H9 (cell line): Measurements from ENCODE around the gene FMOD. TPM values are rescaled to one million over a fixed set of nuclear protein-coding genes. Genes with fewer than 3 reads are reported as not detected.

Experiments used
- DNase-seq: peaks from one replicate; pipeline ENCODE4 v3.0.0-alpha.2; 2017
- H2AFZ ChIP-seq: one replicate; pipeline ENCODE4 v1.6.1; 2013; ENCODE audit warnings: mild to moderate bottlenecking, low read length, control low read depth, moderate library complexity
- H2AK5ac ChIP-seq: 2 replicates; pipeline ENCODE4 v1.6.1; 2013; ENCODE audit warnings: low read length, control low read depth, mixed read lengths; ENCODE audit not compliant: insufficient read length
- H2BK120ac ChIP-seq: one replicate; pipeline ENCODE4 v1.6.1; 2013; ENCODE audit warnings: low read depth, mild to moderate bottlenecking, low read length, control low read depth, inconsistent platforms; ENCODE audit not compliant: poor library complexity, severe bottlenecking
- H2BK12ac ChIP-seq: 2 replicates; pipeline ENCODE4 v1.6.1; 2013; ENCODE audit warnings: low read length, control low read depth, mixed read lengths, low read depth; ENCODE audit not compliant: insufficient read length
- H2BK15ac ChIP-seq: 2 replicates; pipeline ENCODE4 v1.6.1; 2013; ENCODE audit warnings: low read depth, low read length, control low read depth
- H2BK20ac ChIP-seq: one replicate; pipeline ENCODE4 v1.6.1; 2013; ENCODE audit warnings: low read depth, mild to moderate bottlenecking, low read length, control low read depth, inconsistent platforms; ENCODE audit not compliant: poor library complexity, severe bottlenecking
- H2BK5ac ChIP-seq: 2 replicates; pipeline ENCODE4 v1.6.1; 2013; ENCODE audit warnings: low read length, control low read depth, mixed read lengths; ENCODE audit not compliant: insufficient read length
- H3K14ac ChIP-seq: 2 replicates; pipeline ENCODE4 v1.6.1; 2013; ENCODE audit warnings: low read length, control low read depth; ENCODE audit not compliant: insufficient read depth
- H3K18ac ChIP-seq: 2 replicates; pipeline ENCODE4 v1.6.1; 2013; ENCODE audit warnings: low read depth, mild to moderate bottlenecking, mixed read lengths, low read length, control low read depth; ENCODE audit not compliant: insufficient read length
- H3K23ac ChIP-seq: 2 replicates; pipeline ENCODE4 v1.6.1; 2013; ENCODE audit warnings: low read length, control low read depth, mixed read lengths, low read depth; ENCODE audit not compliant: insufficient read length
- H3K23me2 ChIP-seq: 2 replicates; pipeline ENCODE4 v1.6.1; 2013; ENCODE audit warnings: low read depth, mild to moderate bottlenecking, mixed read lengths, low read length, control low read depth; ENCODE audit not compliant: insufficient read length, poor library complexity, severe bottlenecking
- H3K27ac ChIP-seq: 2 replicates; pipeline ENCODE4 v1.5.1; 2013; ENCODE audit warnings: low read length, control low read depth, mixed read lengths, low read depth; ENCODE audit not compliant: insufficient read length
- H3K27me3 ChIP-seq: 2 replicates; pipeline ENCODE4 v1.6.1; 2013; ENCODE audit warnings: low read length, control low read depth, inconsistent platforms; ENCODE audit not compliant: insufficient read depth
- H3K4ac ChIP-seq: 2 replicates; pipeline ENCODE4 v1.6.1; 2013; ENCODE audit warnings: low read depth, mild to moderate bottlenecking, control low read depth, inconsistent platforms, low read length, moderate library complexity
- H3K4me1 ChIP-seq: 2 replicates; pipeline ENCODE4 v1.6.1; 2013; ENCODE audit warnings: low read length, control low read depth, inconsistent platforms; ENCODE audit not compliant: insufficient read depth
- H3K4me2 ChIP-seq: 2 replicates; pipeline ENCODE4 v1.6.1; 2013; ENCODE audit warnings: low read length, control low read depth, mixed read lengths; ENCODE audit not compliant: insufficient read length, insufficient read depth
- H3K56ac ChIP-seq: 2 replicates; pipeline ENCODE4 v1.6.1; 2013; ENCODE audit warnings: low read depth, mild to moderate bottlenecking, mixed read lengths, low read length, control low read depth; ENCODE audit not compliant: insufficient read length
- H3K79me1 ChIP-seq: 2 replicates; pipeline ENCODE4 v1.6.1; 2013; ENCODE audit warnings: low read depth, mild to moderate bottlenecking, moderate library complexity, low read length, control low read depth, inconsistent platforms; ENCODE audit not compliant: insufficient read depth, poor library complexity, severe bottlenecking
- H3K79me2 ChIP-seq: 2 replicates; pipeline ENCODE4 v1.6.1; 2013; ENCODE audit warnings: low read length, control low read depth, inconsistent platforms; ENCODE audit not compliant: insufficient read depth
- H3K9ac ChIP-seq: 2 replicates; pipeline ENCODE4 v1.6.1; 2013; ENCODE audit warnings: low read length, control low read depth, mixed read lengths; ENCODE audit not compliant: insufficient read length; ENCODE audit errors: extremely low read depth
- H3K9me3 ChIP-seq: one replicate; pipeline ENCODE4 v1.6.1; 2013; ENCODE audit warnings: low read depth, low read length, inconsistent platforms; ENCODE audit not compliant: control insufficient read depth
- H3T11ph ChIP-seq: one replicate; pipeline ENCODE4 v1.6.1; 2013; ENCODE audit warnings: mild to moderate bottlenecking, low read length, control low read depth, inconsistent platforms
- H4K20me1 ChIP-seq: one replicate; pipeline ENCODE4 v1.6.1; 2013; ENCODE audit not compliant: control insufficient read depth, insufficient read length, insufficient read depth
- H4K5ac ChIP-seq: 2 replicates; pipeline ENCODE4 v1.6.1; 2013; ENCODE audit warnings: low read depth, mild to moderate bottlenecking, mixed read lengths, low read length, control low read depth; ENCODE audit not compliant: insufficient read length
- H4K8ac ChIP-seq: replicated peaks from 2 replicates; pipeline ENCODE4 v1.6.1; 2013; ENCODE audit warnings: low read length, control low read depth, mixed read lengths, low read depth; ENCODE audit not compliant: insufficient read length
- H4K91ac ChIP-seq: 2 replicates; pipeline ENCODE4 v1.6.1; 2013; ENCODE audit warnings: low read depth, mild to moderate bottlenecking, moderate library complexity, mixed read lengths, low read length, control low read depth; ENCODE audit not compliant: insufficient read length
- H3K27ac Mint-ChIP-seq, 3 experiments: 2 replicates in 2 of 3; 3 replicates in 1 of 3; pipeline ENCODE4 v1.8.0; 2020 to 2021; ENCODE audit warnings: mixed read lengths in 3 of 3, mild to moderate bottlenecking in 1 of 3, moderate library complexity in 1 of 3
- H3K27me3 Mint-ChIP-seq: 2 replicates; pipeline ENCODE4 v1.8.0; 2021; ENCODE audit warnings: low read depth, mild to moderate bottlenecking, moderate library complexity, mixed read lengths
- H3K36me3 Mint-ChIP-seq, 3 experiments: 2 replicates in 2 of 3; 3 replicates in 1 of 3; pipeline ENCODE4 v1.8.0; 2020 to 2021; ENCODE audit warnings: low read depth in 3 of 3, mixed read lengths in 3 of 3; ENCODE audit not compliant: insufficient read depth in 1 of 3
- H3K4me1 Mint-ChIP-seq, 2 experiments: 2 replicates each; pipeline ENCODE4 v1.8.0; 2020; ENCODE audit warnings: mixed read lengths in 2 of 2
- H3K4me3 Mint-ChIP-seq, 2 experiments: 2 replicates in 1 of 2; 3 replicates in 1 of 2; pipeline ENCODE4 v1.8.0; 2020 to 2021; ENCODE audit warnings: mild to moderate bottlenecking in 2 of 2, mixed read lengths in 2 of 2, moderate library complexity in 1 of 2
- H3K9me3 Mint-ChIP-seq, 2 experiments: 2 replicates in 1 of 2; 3 replicates in 1 of 2; pipeline ENCODE4 v1.8.0; 2020; ENCODE audit warnings: mild to moderate bottlenecking in 2 of 2, mixed read lengths in 2 of 2, moderate library complexity in 1 of 2
- WGBS: extraction: QIAGEN DNeasy Blood & Tissue Kit; methylation state at CpG from one replicate; pipeline ENCODE4 v1.1.7; 2013; ENCODE audit warnings: missing lambda C conversion rate, low lambda C conversion rate, mixed read lengths; ENCODE audit not compliant: insufficient read length; ENCODE audit errors: extremely low coverage; 5-methylcytosine and 5-hydroxymethylcytosine counted together
- total RNA-seq: library from RNA; stranded (reverse); gene quantifications from 2 replicates; pipeline ENCODE4 v1.2.1, GENCODE V29; 2021
- TF ChIP-seq, protein P1 (sequence below): fragments of 200-600 bp; sonication (generic); conservative IDR thresholded peaks from 3 replicates; pipeline ENCODE4 v1.8.0; 2021; ENCODE audit warnings: antibody characterized with exemption, mild to moderate bottlenecking

The FMOD gene
- total RNA-seq, 1 experiment from 2014 or later: not detected

DNA sequence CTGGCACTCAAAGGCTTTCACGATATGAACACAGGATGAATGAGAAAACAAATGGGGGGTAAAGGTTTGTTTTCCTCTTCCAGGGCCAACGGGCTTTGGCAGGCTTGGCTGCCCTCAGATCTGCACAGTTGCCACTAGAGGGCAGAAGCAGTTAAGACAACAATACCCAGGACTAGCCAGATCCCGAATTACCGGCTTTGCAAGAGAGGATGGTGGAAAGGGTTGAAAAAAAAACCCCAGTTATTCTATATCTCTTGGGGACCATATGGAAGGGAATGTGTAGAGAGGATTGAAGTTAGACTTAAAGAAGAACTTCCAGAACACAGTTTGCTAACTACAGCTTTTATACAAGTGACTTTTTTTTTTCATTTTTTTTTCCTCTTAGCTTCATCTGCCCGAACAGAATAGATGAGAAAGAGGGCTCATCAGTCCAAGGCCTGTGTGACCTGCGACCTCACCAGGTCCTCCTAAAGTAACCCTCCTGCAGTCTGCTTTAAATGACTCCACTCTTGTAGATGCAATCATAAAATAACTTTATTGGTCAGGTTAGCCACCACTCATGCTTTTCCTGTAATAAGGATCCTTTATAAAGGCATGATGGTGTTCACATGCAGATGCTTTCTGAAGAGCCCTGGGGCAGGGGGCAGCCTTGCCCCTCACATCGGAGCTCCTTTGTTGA, 10.7 kb downstream of the FMOD start:
- TF ChIP-seq, protein P1, sequence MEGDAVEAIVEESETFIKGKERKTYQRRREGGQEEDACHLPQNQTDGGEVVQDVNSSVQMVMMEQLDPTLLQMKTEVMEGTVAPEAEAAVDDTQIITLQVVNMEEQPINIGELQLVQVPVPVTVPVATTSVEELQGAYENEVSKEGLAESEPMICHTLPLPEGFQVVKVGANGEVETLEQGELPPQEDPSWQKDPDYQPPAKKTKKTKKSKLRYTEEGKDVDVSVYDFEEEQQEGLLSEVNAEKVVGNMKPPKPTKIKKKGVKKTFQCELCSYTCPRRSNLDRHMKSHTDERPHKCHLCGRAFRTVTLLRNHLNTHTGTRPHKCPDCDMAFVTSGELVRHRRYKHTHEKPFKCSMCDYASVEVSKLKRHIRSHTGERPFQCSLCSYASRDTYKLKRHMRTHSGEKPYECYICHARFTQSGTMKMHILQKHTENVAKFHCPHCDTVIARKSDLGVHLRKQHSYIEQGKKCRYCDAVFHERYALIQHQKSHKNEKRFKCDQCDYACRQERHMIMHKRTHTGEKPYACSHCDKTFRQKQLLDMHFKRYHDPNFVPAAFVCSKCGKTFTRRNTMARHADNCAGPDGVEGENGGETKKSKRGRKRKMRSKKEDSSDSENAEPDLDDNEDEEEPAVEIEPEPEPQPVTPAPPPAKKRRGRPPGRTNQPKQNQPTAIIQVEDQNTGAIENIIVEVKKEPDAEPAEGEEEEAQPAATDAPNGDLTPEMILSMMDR: peak; percentile 89
- Histone ChIP-seq H4K8ac (no peak overlapping the region), H4K20me1 (no peaks in the 10 kb centered on the region), H3K9me3 (no peaks in the 10 kb centered on the region), H2BK120ac (no peak overlapping the region), H2AFZ (no peak overlapping the region), H3K79me2 (no peaks in the 10 kb centered on the region), H2BK5ac (no peak overlapping the region), H3K18ac (no peak overlapping the region), H3K27me3 (no peaks in the 10 kb centered on the region; the same call in 1 of the 2 replicates), H3K4me1 (peaks cover 1% of the 10 kb centered on the region; the same call in 1 of the 2 replicates), H3K23me2 (no peaks in the 10 kb centered on the region), H3K9ac (no peak overlapping the region), H4K5ac (no peak overlapping the region), H4K91ac (no peak overlapping the region), H3K14ac (no peak overlapping the region), H3K27ac (no peak overlapping the region), H2AK5ac (no peak overlapping the region), H3K4me2 (no peak overlapping the region), H2BK15ac (no peak overlapping the region), H2BK20ac (no peak overlapping the region), H3K79me1 (no peaks in the 10 kb centered on the region), H2BK12ac (no peak overlapping the region), H3K4ac (no peak overlapping the region), H3K56ac (no peak overlapping the region), H3T11ph (no peak overlapping the region), H3K23ac (no peak overlapping the region)
- Mint-ChIP-seq H3K27ac (no peak overlapping the region), H3K4me1 (peaks cover 20 to 35% of the 10 kb centered on the region in 2 experiments), H3K36me3 (no peaks in the 10 kb centered on the region), H3K9me3 (no peaks in the 10 kb centered on the region), H3K4me3 (no peak overlapping the region), H3K27me3 (peaks cover 50% of the 10 kb centered on the region)
- no CpG with 5 or more reads among the region's 7 CpGs for WGBS
- peak; percentile 76 for DNase-seq
